GM19372 (cell line): ENCODE results near the gene SVOP.
"Not testable (repeated sequence)": the region's sequence is repeated elsewhere in the genome, so short reads cannot be mapped to it uniquely, and the experiment has no call there.

Source experiments
- ATAC-seq: cut with Tn5 transposase; IDR thresholded peaks from one replicate; pipeline ENCODE4 v1.9.1; 2021; ENCODE audit warnings: mild to moderate bottlenecking, low read depth, moderate library complexity; ENCODE audit not compliant: unreplicated experiment

The SVOP gene

GRCh38 chr12:108896336-108896735 is 124.5 kb downstream of the SVOP start:
- ATAC-seq = no peak

DNA sequence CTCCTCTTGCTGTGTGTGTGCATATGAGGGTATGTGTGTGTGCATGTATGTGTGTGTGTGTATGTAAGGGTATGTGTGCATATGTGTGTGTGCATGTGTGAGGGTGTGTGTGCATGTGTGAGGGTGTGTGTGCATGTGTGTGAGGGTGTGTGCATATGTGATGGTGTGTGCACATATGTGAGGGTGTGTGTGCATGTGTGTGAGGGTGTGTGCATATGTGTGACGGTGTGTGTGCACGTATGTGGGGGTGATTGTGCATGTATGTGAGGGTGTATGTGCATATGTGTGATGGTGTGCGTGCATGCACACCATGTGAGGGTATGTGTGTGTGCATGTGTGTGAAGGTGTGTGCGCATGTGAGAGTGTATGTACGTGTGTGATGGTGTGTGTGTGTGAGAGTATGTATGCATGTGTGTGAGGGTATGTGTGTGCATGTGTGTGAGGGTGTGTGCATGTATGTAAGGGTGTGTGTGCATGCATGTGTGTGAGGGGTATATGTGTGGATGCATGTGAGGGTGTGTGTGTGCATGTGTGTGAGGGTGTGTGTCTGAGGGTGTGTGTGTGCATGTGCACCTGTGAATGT is 125.6 kb downstream of the SVOP start:
- ATAC-seq = no peak

DNA sequence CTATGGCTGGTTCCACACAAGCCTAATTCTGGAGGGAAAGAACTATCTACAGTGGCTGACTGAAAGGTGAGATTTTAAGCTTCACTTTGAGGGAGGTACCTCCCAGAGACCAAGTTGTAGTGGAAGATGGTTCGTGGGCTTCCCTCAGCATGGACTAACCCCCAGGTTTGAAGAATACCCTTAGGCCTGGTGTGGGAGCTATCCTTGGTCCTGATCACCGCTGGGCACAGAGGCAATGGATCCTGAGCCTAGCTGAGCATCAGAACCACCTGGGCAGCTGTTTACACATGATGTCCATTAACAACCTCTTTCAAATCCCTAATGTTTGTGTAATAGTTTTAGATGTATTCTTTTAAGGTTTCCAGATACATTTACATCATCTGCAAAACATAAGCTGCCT is 130.7 kb downstream of the SVOP start:
- no peak for ATAC-seq

DNA sequence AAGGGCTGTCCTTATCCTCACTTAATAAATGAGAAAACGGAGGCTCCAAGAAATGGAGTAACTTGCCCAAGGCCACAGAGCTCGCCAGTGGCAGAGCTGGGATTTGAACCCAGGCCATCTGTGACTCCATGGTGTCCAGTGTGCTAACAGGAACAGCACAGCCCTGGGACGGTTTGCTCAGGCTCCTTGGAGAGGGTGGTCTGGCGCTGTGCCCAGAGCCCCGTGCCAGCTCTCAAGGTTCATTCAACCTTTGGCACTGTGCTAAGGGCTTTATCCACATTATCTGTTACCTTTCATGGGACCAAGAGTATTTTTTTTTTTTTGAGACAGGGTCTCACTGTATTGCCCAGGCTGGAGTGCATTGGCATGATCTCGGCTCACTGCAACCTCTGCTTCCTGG is 132.8 kb downstream of the SVOP start:
- ATAC-seq = no peak

DNA sequence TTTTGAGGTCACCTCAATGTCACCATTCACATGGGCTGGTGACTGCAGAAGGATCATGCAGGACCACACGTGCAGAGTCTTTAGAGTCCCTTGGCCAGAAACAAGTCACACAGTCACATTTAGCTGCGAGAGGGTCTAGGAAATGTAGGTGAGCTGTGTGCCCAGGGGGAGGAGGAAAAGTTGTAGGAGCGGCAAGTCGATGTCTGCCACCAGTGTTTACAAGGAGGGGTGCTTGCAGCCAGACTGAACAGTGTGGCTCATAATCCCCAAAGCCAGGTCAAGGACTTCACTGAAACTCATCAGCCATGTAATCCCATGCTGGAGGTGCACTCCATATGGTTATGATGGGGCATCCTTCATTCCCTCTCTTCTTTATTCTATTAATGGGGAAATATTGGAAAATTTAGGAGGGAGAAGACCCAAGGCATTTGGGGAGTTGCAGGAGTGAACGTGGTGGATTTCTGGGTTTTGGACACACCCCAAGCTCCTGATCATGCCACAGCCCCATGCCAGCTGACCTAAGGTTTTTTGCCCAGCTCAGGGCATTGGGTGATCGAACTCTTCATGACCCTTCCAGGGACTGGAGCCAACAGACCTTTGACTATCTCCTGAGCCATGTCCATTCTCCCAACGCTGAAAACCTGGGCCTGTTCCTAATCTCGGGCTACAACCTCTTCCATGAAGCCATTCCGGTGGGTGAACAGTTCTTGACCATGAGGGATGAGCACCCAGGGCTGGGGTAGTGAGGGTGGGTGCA is 133.8 kb downstream of the SVOP start:
- ATAC-seq = no peak

DNA sequence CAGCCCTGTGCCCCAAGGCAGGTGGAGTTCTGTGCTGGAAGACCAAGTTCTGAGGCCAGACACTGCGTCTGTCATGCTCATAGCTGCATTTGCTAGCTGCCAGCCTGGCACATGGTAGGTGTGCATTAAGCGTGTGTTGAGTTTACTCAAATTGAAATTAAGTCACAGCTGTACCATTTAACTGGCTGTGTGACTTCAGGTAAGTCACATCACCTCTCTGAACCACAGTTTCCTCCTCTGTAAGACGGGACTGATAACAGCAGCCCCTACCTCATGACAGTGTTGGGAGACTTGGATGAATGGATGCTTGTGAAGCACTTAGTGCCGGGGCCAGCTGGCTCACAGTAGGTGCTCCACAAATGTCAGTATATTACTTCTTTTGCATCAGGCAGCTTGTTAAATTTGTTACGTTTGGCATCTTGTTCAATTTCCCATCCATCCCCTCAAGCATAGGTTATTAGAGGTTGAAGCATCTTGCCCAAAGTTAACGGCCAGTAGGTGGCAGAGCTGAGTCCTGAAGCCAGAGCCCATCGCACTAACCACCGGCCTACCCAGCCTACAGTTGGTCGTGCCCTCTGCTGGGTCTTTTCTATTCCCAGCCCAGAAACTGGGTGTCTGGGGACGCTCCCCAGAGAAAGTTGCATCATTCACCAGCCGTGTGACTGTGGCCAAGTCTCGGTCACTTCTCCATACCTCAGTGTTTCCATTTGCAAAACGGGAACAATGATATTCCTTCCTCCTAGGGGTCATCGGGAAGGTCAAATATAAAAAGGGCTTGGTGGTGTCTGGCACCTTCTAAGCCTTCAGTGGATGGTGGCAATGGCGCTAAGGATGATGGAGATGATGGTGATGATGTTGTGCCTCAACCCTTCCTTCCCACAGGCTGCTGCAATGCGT is 136.5 kb downstream of the SVOP start:
- no peak for ATAC-seq

GRCh38 chr12:108881953-108882352 is 138.9 kb downstream of the SVOP start:
- no peak for ATAC-seq

DNA sequence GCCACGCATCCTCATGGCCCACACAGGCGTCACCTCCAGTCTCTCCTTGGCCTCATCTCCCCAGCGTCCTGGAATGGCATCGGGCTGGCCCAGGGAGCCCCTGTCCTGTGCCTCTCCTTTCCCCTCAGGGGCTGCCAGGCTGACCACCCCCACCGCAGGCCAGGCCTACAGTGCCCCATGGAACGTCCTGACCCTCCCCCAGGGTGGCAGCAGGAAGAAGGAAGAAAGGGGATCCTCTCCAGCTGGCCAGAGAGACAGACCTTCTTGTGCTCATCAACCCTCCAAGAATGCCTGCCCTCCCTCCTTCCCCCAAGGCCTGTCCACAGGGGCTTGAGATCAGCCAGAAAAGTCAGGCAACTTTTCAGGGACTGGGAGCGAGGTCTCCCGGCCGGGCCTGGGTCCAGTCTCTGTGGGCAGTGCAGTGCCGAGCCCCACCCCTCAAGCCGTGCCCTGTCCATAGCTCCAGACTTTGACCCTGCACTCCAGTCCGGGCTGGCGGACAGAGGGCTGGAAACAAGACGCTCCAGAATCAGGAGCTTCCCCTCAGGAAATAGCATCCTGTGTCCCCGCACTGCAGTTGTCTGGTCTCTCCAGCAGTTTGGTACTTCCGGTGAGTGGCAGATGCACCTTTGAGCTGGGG is 141.1 kb downstream of the SVOP start, which contains the start of gene DAO:
Gene DAO (plus strand): TSS at position 478 of the 640 bp plus-strand sequence. CDS start 4,915 bp downstream, outside the sequence.
- ATAC-seq = no peak

- ATAC-seq = no peak
Observed at GRCh38 chr12:108876550-108876949, 144.3 kb downstream of the SVOP start.

DNA sequence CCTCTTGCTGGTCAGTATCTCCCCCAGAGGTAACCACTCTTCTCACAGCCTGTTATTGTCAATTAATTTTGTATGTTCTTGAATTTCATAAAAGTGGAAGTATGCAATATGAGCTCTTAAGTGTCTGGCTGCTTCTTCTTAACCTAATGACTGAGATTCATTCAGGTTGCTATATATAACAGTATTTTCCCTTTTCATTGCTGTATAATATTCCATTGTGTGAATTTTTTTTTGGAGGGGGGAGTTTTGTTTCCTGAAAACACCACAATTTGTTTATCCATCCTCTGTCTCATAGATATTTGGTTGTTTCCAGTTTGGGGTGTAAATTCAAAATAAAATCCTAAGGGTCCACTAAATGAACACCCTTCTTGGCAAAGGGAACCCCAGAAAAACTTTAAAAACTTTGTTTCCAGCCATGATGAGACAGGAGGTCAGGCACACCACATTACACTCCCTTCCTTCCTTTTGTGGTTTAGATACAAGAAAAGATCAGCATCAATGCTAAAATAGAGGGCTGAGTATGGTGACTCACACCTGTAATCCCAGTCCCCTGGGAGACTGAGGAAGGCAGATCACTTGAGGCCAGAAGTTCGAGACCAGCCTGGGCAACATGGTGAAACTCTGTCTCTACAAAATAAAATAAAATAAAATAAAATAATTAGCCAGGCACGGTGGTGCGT is 145.0 kb downstream of the SVOP start:
- no peak for ATAC-seq

GRCh38 chr12:108875280-108875679 is 145.6 kb downstream of the SVOP start:
- no peak for ATAC-seq

DNA sequence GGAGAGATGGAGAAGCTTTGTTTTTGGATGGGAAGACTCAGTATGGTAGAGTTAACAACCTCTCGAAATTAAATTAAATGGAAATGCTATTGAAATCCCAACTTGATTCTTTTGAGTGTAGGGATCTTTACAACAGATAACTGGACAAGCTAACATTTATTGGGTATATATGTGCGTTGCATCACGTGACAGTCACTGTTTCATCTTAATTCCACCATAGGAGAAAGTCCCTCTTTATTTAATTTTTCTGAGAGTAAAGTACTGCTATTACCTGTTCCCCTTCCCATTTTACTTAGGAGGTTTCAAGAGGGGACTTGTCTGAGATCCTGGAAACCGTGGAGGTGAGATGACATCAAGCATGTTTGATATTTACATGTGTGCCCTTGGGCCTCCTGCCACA is 152.1 kb downstream of the SVOP start:
- ATAC-seq = no peak

GRCh38 chr12:108866083-108866482 is 154.8 kb downstream of the SVOP start:
- ATAC-seq = not testable (repeated sequence)

DNA sequence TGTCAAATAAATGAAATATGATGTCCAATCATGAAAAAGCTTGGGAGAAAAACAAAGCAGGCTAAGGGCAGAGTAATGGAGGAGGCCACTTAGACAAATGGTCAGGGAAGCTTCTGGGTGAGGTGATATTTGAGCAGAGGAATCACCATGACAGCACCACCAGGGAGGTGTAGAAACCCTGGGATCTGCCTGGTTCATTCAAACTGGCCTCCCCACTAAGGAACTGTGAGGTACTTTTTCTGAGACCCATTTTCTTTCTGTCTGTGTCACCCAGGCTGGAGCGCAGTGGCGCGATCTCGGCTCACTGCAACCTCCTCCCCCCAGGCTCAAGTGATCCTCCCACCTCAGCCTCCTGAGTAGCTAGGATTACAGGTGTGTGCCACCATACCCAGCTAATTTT is 155.7 kb downstream of the SVOP start:
- no peak for ATAC-seq

GRCh38 chr12:108862588-108862959 is 158.3 kb downstream of the SVOP start:
- ATAC-seq = no peak

- ATAC-seq = no peak
Observed at GRCh38 chr12:108861878-108862587, 158.8 kb downstream of the SVOP start.

- ATAC-seq = no peak
Observed at GRCh38 chr12:108860443-108860842, 160.4 kb downstream of the SVOP start.

- no peak for ATAC-seq
Observed at GRCh38 chr12:108859923-108860291, 161.0 kb downstream of the SVOP start.

DNA sequence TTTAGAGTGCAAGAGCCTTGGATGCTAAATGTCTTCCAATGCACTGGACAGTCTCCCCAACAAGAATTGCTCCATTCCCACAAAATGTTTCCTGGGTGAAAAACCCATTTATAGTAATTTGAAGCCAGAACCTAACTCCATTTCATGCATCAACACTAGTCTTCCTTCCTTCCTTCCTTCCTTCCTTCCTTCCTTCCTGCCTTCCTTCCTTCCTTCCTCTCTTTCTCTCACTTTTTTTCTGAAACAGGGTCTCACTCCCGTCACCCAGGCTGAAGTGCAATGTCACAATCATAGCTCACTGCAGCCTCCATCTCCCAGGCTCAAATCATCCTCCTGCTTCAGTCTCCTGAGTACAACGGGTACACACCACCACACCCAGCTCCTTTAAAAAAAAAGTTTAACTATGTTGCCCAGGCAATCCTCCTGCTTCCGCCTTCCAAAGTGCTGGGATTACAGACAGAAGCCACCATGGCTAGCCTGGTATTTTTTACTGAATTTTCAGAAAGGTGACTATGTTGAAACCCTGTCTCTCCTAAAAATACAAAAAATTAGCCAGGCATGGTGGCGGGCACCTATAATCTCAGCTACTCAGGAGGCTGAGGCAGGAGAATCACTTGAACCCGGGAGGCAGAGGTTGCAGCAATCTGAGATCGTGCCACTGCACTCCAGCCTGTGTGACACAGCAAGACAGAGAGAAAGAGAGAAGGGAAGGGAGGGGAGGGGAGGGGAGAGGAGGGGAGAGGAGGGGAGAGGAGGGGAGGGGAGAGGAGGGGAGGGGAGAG is 161.5 kb downstream of the SVOP start:
- not testable (repeated sequence) for ATAC-seq
